ENCODE data around the gene CSRNP3. TPM values are rescaled to one million over a fixed set of nuclear protein-coding genes. Genes with fewer than 3 reads are reported as not detected.

CSRNP3 gene
- 1 to 10 TPM in 6 of 7 donors, under 1 TPM in 1; 0.84 to 7.4 (median 4.8) TPM for total RNA-seq
- polyA plus RNA-seq, result under 1 TPM; 0.30 to 0.51 (median 0.30) TPM
- long read RNA-seq, donor 1, partial matches to known transcripts, result 0 of 1 reads
- long read RNA-seq, donor 1, other reads (novel, unspliced or antisense), result 0 of 1 reads
- long read RNA-seq, donor 2, full-length matches to known transcripts, result 2 of 2 reads
- long read RNA-seq, donor 2, partial matches to known transcripts, result 0 of 2 reads
- long read RNA-seq, donor 2, other reads (novel, unspliced or antisense), result 0 of 2 reads

DNA sequence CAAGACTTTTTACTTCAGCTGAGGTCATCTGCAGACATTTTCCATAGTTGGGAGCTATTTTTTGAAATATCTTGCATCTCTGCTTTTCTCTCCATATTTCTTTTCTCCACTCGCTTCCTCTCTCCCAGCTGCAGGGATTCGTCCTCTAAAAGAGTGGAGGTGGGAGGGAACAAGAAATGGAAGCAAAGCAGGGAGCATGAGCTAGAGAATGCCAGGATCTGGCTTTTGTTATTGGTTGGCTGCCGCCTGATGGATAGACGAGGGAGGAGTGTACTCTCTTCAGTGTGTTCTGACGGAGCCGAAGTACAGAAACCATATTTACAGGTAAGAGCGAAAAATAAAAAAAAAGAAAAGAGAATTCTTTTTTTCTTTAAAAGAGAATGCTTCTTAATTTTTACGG, at the start of gene CSRNP3:
Gene CSRNP3 (plus strand): TSS at position 282 of the 400 bp plus-strand sequence. CDS start 125,368 bp downstream, outside the sequence.
- TF ChIP-seq, protein P1, sequence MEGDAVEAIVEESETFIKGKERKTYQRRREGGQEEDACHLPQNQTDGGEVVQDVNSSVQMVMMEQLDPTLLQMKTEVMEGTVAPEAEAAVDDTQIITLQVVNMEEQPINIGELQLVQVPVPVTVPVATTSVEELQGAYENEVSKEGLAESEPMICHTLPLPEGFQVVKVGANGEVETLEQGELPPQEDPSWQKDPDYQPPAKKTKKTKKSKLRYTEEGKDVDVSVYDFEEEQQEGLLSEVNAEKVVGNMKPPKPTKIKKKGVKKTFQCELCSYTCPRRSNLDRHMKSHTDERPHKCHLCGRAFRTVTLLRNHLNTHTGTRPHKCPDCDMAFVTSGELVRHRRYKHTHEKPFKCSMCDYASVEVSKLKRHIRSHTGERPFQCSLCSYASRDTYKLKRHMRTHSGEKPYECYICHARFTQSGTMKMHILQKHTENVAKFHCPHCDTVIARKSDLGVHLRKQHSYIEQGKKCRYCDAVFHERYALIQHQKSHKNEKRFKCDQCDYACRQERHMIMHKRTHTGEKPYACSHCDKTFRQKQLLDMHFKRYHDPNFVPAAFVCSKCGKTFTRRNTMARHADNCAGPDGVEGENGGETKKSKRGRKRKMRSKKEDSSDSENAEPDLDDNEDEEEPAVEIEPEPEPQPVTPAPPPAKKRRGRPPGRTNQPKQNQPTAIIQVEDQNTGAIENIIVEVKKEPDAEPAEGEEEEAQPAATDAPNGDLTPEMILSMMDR (IDR thresholded peaks at IDR 0.05 in 8 of 11, conservative IDR thresholded peaks at IDR 0.05 in 3 of 11), result no peak
- TF ChIP-seq POLR2AphosphoS5 (IDR thresholded peaks at IDR 0.05), result no peak
- Histone ChIP-seq H3K4me1 (no peaks in the 10 kb centered on the region), H3K27me3 (replicated peaks in 1 of 7) (no peaks in the 10 kb centered on the region), H3K9me3 (no peaks in the 10 kb centered on the region), H3K27ac (peak within 1 kb of the TSS in 1 of 8 donors; percentile 16), H3K4me3 (peak within 1 kb of the TSS; percentile 20 to 64 (median 38)), H3K36me3 (no peaks in the 10 kb centered on the region)
- DNase-seq, result no peak
- WGBS, 5 donors, result 25 to 53% (median 31%) methylated on average over 8 of the region's 8 CpGs
- intact Hi-C loops (cut with DNase I; ENCODE audit: low total_unique reads), result no loop called here

DNA sequence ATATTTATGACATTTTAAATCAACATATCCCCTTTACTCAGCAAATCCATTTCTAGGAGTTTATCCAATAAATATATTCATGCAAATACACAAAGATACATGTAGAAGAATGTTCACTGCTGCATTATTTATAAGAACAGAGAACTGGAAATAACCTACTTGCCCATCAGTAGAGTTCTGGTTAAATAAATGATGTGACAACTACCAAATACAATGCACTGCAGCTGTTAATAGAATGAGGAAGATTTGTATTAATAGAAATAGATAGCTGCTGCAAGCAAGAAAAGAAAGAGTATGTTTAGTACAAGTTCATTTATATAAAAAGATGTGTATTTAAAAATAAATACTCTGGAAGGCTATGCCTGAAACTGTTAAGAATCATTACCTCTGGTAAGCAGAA, 49.3 kb upstream of the CSRNP3 start:
- Histone ChIP-seq H3K4me3 (no peak overlapping the region), H3K36me3 (no peaks in the 10 kb centered on the region), H3K27me3 (replicated peaks in 1 of 7) (no peaks in the 10 kb centered on the region), H3K27ac (no peak overlapping the region), H3K4me1 (no peaks in the 10 kb centered on the region), H3K9me3 (peaks cover 0 to 39% (median 25%) of the 10 kb centered on the region in 8 donors)
- TF ChIP-seq, protein P1 (IDR thresholded peaks at IDR 0.05 in 8 of 11, conservative IDR thresholded peaks at IDR 0.05 in 3 of 11), result no peak
- no peak for TF ChIP-seq POLR2A (IDR thresholded peaks at IDR 0.05)
- no peak for TF ChIP-seq POLR2AphosphoS5 (IDR thresholded peaks at IDR 0.05)
- intact Hi-C loops (cut with DNase I; ENCODE audit: low total_unique reads), result no loop called here
- DNase-seq, result no peak

- TF ChIP-seq, protein P1 (IDR thresholded peaks at IDR 0.05 in 8 of 11, conservative IDR thresholded peaks at IDR 0.05 in 3 of 11), result no peak
- TF ChIP-seq POLR2A (IDR thresholded peaks at IDR 0.05), result no peak
- TF ChIP-seq POLR2AphosphoS5 (IDR thresholded peaks at IDR 0.05), result no peak
- no peak for DNase-seq
- intact Hi-C loops (cut with DNase I; ENCODE audit: low total_unique reads), result no loop called here
- H3K27me3 ChIP-seq (replicated peaks in 1 of 7), result no peaks in the 10 kb centered on the region
- H3K27ac ChIP-seq, result no peak overlapping the region
- no peaks in the 10 kb centered on the region for H3K4me1 ChIP-seq
- WGBS, 5 donors, result 79 to 89% (median 80%) methylated on average over 3 of the region's 3 CpGs
- peaks cover 0 to 20% (median 11%) of the 10 kb centered on the region in 8 donors for H3K9me3 ChIP-seq
- H3K4me3 ChIP-seq, result no peak overlapping the region
- H3K36me3 ChIP-seq, result no peaks in the 10 kb centered on the region
Measured at GRCh38 chr2:165423081-165423480, 46.4 kb upstream of the CSRNP3 start.

DNA sequence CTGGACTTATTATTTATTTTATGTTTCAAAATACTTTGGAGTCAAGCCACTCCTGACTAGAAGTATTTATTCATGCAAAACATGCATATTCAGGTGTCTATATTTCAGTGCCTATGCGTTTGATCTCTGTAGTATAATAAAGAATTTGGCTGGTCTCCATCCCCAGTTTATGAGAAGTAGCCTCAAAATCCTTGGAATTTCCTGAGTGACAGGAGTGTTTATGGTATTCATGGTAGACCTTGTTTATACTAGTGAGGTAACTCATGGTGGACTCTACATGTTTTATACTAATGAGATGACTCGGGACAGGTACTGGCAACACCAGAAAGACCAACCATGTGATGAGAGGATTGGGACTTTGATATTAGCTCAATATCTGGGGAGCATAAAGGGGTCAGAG, 43.9 kb upstream of the CSRNP3 start:
- intact Hi-C loops (cut with DNase I; ENCODE audit: low total_unique reads), result no loop called here
- TF ChIP-seq, protein P1 (IDR thresholded peaks at IDR 0.05 in 8 of 11, conservative IDR thresholded peaks at IDR 0.05 in 3 of 11), result no peak
- TF ChIP-seq POLR2A (IDR thresholded peaks at IDR 0.05) (no peak), POLR2AphosphoS5 (IDR thresholded peaks at IDR 0.05) (no peak)

More for the DNA sequence above, 43.9 kb upstream of the CSRNP3 start:
- Histone ChIP-seq H3K4me1 (no peaks in the 10 kb centered on the region), H3K9me3 (peaks cover 0 to 20% (median 11%) of the 10 kb centered on the region in 8 donors), H3K4me3 (no peak overlapping the region), H3K27me3 (replicated peaks in 1 of 7) (no peaks in the 10 kb centered on the region), H3K27ac (no peak overlapping the region), H3K36me3 (no peaks in the 10 kb centered on the region)
- no peak for DNase-seq
- WGBS, 5 donors, result 79 to 91% (median 87%) methylated on average over 2 of the region's 2 CpGs

Measured in spleen (tissue), 13 donors.